HG03378 (cell line): ENCODE results near the gene MMRN2.
A peak's percentile ranks its signal among the peaks of the same experiment; 100 is the strongest.
"Not testable (repeated sequence)": the region's sequence is repeated elsewhere in the genome, so short reads cannot be mapped to it uniquely, and the experiment has no call there.

Experiments
- ATAC-seq: cut with Tn5 transposase; IDR thresholded peaks from one replicate; pipeline ENCODE4 v1.9.1; 2021; ENCODE audit warnings: mild to moderate bottlenecking, moderate library complexity; ENCODE audit not compliant: unreplicated experiment

The MMRN2 gene, protein sequence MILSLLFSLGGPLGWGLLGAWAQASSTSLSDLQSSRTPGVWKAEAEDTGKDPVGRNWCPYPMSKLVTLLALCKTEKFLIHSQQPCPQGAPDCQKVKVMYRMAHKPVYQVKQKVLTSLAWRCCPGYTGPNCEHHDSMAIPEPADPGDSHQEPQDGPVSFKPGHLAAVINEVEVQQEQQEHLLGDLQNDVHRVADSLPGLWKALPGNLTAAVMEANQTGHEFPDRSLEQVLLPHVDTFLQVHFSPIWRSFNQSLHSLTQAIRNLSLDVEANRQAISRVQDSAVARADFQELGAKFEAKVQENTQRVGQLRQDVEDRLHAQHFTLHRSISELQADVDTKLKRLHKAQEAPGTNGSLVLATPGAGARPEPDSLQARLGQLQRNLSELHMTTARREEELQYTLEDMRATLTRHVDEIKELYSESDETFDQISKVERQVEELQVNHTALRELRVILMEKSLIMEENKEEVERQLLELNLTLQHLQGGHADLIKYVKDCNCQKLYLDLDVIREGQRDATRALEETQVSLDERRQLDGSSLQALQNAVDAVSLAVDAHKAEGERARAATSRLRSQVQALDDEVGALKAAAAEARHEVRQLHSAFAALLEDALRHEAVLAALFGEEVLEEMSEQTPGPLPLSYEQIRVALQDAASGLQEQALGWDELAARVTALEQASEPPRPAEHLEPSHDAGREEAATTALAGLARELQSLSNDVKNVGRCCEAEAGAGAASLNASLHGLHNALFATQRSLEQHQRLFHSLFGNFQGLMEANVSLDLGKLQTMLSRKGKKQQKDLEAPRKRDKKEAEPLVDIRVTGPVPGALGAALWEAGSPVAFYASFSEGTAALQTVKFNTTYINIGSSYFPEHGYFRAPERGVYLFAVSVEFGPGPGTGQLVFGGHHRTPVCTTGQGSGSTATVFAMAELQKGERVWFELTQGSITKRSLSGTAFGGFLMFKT

DNA sequence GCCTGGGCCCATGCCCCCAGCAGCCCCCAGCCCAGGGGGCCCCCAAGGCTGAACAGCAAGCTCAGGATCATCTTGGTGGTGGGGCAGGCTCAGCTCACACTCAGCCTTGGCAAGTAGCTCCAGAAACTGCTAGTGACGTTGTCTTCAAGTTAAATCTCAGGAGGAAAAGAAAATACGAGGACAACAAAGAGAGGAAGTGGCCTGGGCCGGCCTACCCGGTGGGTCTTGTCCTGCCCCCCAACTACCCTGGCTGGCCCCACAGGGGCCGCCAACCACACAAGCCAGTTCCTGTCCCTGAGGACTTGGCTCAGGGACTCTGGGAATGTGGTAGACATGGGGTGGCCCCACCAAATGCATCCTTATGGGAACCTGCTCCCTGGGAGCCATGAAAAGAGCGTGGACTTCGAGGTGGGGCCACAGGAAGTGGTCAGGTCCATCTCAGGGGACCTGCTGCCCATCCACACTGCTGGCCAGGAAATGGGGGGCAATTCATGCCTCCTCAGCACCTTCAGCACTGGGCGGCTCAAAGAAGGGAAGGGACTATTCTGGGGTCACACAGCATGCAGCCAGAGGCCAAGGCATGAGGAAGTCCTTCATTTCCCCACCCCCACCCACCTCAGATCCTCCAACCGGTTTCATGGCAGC, at the start of gene MMRN2:
MMRN2 (minus strand) TSS at position 145 of the 645 bp plus-strand sequence; CDS start at position 71, 74 bp downstream.
- ATAC-seq, result no peak

DNA sequence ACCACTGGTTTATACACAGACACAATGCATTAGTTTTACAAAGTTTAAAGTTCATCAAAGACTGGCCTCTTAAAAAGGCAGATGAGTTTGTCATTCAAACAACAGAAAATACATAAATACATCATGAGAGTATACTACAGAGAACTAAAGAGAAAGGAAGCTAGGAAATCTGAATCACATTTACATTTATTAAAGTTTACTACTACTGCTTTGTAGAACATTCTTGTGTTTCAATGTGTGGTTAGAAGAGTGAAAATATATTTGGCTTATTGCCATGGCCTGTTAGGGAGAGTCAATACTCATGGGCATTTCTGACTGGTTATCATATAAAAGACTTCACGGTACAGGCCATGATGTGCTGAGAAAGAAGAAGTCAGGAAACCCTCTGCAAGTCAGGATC, 49.7 kb upstream of the MMRN2 start:
- not testable (repeated sequence) for ATAC-seq

DNA sequence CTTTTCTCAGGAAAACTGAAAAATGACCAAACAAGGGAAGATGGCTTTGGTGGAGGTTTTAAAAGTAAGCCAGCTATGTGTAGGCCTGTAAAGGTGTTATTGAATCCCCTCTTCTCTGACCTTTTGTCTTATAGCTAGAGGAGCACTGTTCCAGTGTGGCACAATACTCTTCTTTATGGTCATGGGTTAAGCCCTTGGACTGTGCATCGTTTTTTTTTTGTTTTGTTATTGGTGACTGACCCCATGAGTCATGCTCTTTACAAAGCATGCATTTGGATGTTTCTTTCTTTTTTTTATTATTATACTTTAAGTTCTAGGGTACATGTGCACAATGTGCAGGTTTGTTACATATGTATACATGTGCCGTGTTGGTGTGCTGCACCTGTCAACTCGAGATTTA, 43.1 kb upstream of the MMRN2 start:
- no peak for ATAC-seq

DNA sequence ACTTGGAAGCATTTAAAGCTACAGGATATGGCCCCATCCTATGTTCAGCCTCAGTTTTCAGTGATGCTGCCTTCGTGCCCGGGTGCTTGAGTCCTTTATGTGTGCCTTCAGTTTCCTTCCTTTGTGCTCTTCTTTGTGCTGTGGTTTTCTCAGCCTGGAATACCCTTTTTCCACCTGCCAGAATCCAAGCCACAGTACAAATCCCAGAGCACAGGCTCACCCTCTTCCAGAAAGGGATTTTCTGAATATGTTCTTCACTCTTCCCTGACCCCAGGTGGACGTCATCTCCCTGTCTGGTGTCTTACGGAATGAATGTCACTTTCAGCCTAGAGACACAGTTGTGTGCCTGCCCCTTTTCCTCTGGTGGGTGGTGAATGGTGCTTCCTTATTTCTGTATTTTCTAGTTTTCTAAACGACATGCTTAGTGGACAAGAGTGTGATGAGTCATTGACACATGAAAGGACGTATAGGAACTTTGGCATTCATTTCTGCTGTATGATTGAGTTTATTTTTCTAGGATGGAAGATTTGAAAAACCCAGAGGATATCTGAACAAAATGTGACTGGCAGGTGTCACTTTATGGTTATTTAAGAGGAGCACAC, 42.5 kb upstream of the MMRN2 start:
- ATAC-seq, result not testable (repeated sequence)

DNA sequence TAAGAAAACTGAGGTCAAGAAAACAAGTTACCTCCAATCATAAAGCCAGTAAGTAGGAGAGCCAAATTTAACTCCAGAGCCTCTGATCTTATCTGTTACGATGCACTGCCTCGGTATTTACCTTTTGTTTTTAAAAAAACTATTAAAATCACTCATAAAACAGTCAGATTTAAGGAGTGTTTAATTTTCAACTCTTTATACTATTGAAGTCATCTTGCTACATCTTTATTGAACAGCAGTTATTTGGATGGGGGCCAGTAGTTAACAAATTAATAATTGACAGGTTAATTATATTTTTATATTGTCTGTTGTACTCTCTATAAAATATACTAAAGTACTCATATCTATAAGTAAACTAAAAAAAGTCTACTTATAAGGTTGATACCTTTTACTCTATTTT, 35.5 kb upstream of the MMRN2 start:
- no peak for ATAC-seq

DNA sequence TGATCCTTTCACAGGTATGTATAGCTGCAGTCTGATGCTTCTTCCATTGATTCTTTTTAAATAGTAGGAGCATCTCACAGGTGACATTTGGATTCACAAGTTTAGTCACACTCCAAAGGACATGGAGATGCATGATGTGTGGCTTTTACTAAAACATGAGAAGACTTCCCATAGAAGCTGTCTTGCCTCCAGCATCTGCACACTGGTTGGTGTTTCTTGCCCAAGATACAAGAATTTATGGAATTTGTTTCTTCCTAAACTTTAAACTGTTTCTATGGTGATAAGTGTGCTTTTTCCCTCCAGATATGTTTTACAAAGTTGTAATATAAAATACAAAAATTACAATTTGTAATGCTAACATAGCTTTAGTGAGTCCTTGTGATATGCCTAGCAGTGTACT, 35.0 kb upstream of the MMRN2 start:
- no peak for ATAC-seq

DNA sequence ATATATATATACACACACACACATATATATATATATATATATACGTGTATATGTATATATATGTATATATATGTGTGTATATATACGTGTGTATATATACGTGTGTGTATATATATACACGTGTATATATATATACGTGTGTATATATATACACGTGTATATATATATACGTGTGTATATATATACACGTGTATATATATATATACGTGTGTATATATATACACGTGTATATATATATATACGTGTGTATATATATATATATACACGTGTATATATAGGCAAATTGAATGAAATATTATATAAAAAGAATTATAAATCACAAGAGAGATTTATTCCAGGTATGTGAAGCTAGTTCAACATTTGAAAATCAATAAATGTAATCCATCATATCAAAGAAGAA, 33.9 kb upstream of the MMRN2 start:
- not testable (repeated sequence) for ATAC-seq

DNA sequence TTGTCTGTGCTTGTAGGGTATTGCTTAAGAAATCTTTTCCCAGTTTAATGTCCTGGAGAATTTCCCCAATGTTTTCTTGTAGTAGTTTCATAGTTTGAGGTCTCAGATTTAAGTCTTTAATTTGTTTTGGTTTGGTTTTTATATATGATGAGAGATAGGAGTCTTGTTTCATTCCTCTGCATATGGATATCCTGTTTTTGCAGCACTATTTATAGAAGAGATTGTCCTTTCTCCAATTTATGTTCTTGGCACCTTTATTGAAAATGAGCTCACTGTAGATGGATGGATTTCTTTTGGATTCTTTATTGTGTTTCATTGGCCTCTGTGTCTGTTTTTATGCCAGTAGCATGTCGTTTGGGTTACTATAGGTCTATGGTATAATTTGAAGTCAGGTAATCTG, 31.1 kb upstream of the MMRN2 start:
- ATAC-seq, result no peak

DNA sequence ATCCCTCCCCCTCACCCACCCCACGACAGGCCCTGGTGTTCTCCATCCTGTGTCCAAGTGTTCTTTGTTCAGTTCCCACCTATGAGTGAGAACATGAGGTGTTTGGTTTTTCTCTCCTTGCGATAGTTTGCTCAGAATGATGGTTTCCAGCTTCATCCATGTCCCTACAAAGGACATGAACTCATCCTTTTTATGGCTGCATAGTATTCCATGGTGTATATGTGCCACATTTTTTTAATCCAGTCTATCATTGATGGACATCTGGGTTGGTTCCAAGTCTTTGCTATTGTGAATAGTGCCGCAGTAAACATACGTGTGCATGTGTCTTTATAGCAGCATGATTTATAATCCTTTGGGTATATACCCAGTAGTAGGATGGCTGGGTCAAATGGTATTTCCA, 27.1 kb upstream of the MMRN2 start:
- not testable (repeated sequence) for ATAC-seq

DNA sequence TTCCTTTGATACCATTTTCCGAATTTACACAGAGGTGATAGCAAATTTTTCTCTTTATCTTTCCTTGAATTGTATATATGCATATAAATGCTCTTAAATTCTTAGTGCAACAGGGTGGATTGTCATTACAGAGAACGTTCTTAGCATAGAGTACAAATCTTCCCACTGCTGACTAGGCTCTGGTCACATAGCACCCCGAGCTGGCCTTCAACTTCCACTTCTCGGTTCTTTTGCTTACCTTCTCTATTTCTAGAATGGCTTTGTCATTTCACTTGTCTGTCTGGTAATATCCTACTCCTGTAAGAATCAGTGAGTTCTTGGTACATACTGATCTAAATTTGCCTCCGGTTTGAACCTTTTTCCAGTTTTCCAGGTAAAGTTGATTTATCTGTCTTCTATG, 24.3 kb upstream of the MMRN2 start:
- no peak for ATAC-seq

DNA sequence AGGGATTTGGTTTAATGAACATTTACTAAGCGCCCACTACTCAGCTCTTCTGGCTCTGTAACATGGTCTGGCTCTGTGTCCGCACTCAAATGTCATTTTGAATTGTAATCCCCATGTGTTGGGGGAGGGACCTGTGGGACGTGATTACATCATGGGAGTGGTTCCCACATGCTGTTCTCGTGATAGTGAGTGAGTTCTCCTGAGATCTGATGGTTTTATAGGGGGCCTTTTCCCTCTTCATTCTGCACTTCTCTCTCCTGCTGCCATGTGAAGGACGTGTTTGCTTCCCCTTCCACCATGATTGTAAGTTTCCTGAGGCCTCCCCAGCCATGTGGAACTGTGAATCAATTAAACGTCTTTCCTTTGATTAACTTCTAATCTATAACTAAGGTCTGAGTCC, 23.6 kb upstream of the MMRN2 start:
- not testable (repeated sequence) for ATAC-seq

DNA sequence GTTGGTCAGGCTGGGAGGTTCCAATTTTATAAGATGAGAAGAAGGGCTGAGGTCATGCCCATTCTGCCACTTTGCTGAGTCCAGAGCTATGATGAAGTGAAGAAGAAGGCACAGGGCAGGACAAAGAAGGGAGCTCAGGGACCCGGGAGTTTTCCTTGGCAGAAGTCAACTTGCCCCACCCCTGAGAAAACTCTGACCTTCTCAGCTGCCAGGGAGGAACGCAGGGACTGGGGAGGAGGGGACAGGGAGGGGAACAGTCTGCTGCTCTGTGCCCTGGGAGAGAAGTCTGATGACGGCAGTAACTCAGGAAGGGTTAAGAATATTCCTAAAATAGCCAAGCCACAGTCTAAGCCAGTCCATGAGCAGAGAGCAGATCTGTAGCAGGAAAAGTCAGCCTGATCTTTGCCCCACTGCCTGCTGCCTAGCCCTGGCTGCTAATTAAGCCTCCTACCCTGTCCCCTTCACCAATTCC, 22.6 kb upstream of the MMRN2 start:
- ATAC-seq, result no peak

DNA sequence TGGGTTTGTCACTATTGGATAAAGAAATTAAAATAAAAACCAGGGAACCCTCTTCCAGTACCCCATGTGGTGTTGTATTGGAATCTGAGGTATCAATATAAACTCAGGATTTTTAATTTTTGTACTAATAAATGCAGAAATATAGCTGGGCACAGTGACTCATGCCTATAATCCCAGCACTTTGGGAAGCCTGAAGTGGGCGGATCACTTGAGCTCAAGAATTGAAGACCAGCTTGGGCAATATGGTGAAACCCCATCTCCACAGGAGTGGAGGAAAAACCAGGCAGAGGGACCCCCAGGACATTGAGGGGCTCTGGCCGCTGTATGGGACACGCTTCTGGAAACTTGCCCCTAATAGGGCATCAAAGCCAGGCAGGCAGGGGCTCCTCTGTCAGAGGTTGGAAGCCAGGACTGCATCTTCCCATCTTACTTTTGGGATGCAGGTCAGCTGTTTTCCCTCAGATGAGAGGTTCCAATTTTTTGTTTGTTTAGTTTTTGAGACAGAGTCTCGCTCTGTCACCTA, 21.9 kb upstream of the MMRN2 start:
- ATAC-seq, result no peak

DNA sequence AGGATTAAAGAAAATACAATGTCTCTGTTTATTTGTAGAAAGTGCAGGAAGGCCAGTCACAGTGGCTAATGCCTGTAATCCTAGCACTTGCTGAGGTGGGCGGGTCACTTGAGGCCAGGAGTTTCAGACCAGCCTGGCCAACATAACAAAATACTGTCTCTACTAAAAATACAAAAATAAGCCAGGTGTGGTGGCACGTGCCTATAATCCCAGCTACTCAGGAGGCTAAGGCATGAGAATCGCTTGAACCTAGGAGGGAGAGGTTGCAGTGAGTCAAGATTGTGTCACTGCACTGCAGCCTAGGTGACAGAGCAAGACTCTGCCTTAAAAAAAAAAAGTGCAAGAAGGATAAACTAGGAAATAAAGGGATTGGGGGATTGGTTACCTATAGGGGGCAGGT, 21.0 kb upstream of the MMRN2 start:
- ATAC-seq, result not testable (repeated sequence)

DNA sequence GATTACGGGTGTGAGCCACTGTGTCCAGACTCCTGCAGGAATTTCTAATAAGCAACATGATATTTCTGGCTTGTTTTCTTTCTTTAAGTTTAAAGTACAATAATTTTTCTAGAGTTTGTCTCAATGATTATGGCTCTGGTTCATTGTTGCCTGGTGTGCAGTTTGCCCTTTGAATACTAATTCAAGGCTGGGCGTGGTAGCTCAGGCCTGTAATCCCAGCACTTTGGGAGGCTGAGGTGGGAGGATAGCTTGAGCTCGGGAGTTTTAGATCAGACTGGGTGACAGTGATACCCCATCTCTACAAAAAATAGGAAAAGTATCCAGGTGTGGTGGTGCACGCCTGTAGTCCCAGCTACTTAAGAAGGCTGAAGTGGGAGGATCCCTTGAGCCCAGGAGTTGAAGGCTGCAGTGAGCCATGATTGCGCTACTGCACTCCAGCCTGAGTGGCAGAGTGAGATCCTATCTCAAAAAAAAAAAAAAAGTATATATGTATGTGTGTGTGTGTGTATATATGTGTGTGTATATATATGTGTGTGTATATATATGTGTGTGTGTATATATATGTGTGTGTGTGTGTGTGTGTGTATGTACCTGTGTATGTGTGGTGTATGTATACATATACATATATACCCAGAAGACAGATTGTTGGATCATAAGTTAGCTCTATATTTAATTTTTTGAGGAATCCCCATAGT, 19.1 kb upstream of the MMRN2 start:
- ATAC-seq, result no peak

DNA sequence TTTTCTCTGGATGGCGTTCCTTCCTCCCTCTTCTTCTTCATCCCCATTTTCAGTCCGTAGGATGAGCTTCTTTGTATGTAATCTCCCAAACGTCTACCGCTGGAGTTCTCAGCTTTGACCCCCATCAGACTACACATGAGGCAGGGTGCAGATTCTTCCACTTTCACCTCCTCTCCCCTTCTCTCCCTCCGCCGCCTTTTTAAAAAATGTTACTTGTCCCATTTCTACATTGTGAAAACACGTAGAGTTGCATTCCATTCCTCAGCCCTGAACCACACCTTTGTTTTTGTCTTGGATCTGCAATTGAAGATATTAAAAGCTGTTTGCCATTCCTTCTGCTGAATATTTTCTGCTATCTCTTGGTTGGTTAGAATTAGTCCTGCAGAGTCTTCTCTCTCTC, 17.1 kb upstream of the MMRN2 start:
- ATAC-seq, result no peak

DNA sequence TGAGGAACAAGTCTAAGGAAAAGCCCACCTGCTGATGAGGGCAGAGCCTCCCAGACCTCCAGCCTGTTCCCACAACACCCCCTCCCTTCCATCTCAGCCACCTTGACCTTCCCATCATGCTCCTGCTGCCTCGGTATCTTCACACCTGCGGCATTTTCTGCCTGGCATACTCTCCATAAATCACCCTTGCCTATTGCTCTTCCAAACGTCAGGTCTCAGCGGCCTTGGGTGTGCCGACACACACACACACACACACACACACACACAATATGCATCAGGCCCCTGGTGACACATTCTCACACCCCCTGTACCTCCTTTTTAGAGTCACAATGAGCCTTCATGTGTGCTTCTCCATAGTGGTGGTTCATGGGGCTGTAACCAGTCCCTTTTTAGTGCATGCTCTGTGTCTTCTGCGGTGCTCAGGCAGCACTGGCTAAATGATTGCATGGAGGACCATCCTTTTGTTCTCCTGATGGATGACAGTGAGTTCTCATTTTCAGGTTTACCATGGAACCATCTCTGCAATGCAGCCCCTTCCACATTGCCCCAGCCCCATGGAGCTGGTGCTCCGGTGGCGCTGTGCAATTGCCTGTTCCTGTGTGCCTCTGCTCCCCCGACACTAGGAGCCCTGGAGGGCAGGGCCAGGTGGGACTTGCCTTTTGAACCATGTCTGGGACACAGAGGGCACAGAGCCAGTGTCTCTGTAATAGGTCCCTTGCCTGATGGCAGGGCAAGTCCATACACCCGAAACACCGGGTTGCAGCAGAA, 15.4 kb upstream of the MMRN2 start:
- no peak for ATAC-seq

DNA sequence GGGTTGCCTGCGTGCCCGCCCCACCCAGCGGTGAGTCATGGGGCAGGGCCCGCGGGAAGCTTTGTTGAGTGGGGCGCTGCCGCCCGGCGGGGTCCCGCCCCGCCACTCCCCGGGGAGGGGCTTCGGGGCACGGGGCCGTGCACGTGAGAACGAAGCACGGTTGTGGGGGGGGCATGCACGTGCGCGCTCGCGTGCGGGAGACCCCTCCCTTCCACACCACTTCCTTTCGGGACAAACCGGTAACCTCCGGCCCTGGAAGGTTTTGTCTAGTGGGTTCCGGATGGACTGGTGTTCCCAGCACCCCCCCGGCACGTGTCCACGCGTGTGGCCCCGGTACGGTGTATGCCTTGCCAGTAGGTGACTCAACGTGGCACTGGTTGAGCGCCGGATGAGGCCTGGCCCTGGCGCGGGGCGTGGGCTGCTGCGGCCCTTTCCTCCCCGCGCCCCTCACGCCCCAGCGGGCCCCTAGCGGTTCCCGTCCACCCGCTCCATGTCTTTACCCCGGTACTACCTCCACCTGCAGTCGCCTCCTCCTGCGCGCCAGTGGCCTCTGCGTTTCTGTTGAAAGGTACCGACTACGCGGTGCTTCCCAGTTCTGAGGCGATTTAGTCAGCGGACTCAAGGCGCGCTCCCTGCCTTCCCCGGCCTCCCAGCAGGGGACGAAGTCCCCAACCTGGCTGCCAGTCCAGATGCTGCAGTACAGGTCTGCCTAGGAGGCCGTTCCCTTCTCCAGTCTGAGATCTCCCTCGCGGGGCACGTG, 14.0 kb upstream of the MMRN2 start:
- ATAC-seq, result peak; percentile 58

DNA sequence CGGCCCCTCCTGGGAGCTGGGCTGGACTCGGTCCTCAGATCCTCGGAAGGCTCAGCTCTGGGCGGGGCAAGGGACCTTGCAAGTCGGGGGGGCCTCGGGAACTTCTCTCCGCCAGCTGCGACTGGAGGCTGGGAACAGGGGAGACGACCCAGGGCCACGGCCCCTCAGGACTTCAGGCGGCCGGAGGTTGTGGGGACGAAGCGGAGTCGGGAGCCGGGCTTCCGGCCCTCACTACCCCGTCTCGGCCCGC, 13.5 kb upstream of the MMRN2 start:
- no peak for ATAC-seq
